ENCODE data around the gene ALKBH7.

- TF ChIP-seq CTCF (IDR thresholded peaks at IDR 0.05) = no peak
- no peak for TF ChIP-seq POLR2A (IDR thresholded peaks at IDR 0.05)
- no peak for TF ChIP-seq EP300 (IDR thresholded peaks at IDR 0.05)
These were observed 10.6 kb downstream of the ALKBH7 start for GRCh38 chr19:6383188-6383587.

Measured in suprapubic skin (tissue), 3 donors.